ENCODE data around the gene ZSWIM1.
A peak's percentile ranks its signal among the peaks of the same experiment; 100 is the strongest.
"Not testable (repeated sequence)": the region's sequence is repeated elsewhere in the genome, so short reads cannot be mapped to it uniquely, and the experiment has no call there.

The ZSWIM1 gene

DNA sequence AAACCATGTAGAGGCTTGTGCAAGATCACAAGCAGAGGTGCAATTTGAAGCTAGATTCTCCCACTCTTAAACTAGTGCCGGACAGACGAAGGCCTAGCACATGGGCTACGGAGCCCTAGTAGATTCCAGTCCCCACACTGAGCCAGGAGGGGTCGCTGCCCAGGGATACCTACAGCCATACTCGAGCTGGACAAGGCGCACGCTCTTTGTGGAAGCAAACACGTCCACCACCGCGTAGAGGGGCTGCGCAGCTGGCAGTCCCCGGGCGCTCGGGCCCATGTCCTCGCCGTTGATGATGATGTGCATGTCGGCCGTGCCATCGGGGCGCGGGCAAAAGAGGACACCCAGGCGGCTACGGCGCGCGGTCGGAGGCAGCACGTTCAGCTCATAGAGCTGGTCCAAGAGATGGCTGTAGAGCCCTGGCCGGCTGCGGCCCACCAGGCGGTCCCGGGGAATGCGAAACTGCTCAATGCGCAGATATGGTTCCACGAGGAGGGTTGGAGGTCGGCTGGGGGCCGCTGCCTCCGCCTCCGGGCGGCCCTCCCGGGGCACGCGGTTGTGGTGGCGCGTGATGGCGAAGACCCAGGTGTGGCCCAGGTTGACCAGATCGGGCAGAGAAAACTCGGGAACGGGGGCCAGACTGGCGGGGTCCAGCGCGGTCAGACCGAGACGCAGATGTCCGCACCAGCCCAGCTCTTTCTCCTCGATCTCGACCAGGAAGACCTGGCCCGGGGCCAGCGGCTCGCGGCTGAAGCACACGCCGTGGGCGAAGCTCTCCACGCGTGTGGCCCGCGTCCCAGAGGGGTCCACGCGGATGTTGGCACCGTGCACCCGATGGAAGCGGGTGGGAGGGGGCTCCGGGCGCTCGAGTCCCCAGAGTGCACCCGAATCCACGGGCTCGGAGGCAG lies 9.3 kb downstream of the ZSWIM1 start:
- no peak for DNase-seq (ENCODE audit: low read depth)

- DNase-seq (ENCODE audit: low read depth): peak; percentile 76
Measured at GRCh38 chr20:45890985-45891983, 10.3 kb downstream of the ZSWIM1 start, which contains the start of the genes CTSA and NEURL2. TSS of gene CTSA (plus strand) at chr20:45891335. CDS start at chr20:45891569, 234 bp downstream. TSS of gene NEURL2 (minus strand) at chr20:45891208. CDS start at chr20:45890991, 217 bp downstream.

DNA sequence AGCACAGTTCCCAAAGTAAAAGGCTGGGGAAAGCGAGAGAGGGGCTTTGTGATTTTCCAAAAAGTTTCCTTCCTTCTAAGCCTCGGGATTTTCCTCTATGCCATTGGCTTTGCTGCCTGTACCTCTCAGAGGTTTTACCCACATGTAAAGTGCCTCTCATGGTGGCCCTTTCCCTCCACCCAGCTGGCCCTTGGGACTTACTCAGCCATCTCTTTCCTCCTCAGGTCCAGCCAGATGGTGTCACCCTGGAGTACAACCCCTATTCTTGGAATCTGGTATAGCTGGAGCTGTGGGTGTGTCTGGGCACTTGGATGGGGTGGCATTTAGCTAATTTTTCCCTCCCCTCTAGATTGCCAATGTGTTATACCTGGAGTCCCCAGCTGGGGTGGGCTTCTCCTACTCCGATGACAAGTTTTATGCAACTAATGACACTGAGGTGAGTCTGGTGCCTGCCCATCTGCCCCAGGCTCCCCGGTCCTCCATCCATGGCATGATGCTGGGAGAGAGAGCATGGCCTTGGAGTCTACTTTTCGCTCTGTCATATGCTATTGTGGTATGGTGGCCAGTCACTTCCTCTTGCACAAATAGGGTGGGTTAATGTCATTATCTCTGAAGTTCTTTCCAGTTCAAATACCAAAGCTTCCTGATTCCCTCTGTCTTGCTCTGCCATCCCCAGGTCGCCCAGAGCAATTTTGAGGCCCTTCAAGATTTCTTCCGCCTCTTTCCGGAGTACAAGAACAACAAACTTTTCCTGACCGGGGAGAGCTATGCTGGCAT lies 11.2 kb downstream of the ZSWIM1 start:
- no peak for DNase-seq (ENCODE audit: low read depth)

DNA sequence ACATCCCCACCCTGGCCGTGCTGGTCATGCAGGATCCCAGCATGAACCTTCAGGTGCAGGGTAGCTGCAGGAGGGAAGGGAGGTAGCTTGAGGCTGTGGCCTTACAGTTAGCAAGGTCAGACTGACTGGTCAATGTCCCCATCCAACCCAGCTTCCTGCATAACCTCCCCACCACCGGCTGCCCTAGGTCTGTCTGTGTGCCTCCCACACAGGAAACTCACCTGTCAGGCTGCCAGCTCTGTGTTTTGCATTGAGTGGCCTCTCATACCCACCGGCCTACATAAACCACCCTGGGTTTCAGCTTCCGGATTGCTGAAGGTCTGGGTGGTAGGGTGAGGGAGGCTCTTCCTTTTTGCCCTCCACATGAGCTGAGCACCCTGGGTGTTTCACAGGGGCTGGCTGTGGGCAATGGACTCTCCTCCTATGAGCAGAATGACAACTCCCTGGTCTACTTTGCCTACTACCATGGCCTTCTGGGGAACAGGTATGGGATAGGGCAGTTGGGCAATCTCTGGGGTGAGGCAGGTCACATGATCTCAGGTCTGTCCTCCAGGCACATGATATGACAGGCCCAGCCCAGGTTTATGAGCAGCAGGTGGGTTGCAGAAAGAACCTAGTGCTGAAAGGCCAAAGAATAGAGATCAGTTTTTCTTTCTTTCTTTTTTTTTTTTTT lies 11.9 kb downstream of the ZSWIM1 start:
- no peak for DNase-seq (ENCODE audit: low read depth)

DNA sequence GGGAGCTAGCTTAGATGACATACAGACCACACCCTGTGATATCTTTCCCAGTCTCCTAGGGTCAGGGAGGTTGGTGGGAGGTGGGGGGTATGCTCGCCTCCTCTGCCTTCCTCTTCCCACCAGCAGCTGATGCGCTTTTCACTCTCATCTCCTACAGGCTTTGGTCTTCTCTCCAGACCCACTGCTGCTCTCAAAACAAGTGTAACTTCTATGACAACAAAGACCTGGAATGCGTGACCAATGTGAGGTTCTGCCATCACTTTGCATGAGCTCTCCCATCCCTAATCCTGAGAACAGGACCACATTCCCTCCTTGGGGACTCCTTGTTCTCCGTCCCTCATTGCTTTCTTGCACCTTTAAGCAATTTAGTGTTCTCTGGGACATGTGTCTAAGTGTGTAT lies 12.8 kb downstream of the ZSWIM1 start:
- DNase-seq (ENCODE audit: low read depth): no peak

DNA sequence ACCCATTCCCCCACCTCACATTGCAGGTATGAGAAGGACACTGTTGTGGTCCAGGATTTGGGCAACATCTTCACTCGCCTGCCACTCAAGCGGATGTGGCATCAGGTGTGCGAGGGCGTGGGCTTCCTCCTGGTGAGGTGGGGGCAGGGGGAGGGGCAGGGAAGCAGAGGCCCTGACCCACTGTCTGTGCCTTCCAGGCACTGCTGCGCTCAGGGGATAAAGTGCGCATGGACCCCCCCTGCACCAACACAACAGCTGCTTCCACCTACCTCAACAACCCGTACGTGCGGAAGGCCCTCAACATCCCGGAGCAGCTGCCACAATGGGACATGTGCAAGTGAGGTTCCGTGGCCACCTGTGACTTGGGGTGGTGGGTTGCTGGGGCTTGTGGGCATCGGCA lies 13.8 kb downstream of the ZSWIM1 start:
- no peak for DNase-seq (ENCODE audit: low read depth)

DNA sequence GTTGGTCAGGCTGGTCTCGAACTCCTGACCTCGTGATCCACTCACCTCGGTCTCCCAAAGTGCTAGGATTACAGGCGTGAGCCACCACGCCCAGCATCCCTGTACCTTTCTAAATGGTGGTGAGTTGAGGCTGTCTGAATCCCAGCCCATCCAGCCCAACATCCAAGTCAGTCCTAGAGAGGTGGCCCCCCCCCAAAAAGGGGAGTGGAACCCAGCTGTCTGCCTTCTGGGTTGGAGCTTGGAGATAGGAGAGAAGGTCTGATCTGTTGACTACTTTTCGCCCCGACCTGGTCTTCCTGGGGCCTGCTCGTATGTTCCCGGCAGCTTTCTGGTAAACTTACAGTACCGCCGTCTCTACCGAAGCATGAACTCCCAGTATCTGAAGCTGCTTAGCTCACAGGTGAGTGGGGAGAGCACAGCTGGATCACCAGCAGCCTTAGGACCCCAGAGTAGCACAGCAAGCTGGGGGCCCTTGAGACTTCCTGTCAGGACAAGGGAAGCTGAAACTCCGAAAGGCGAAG lies 15.7 kb downstream of the ZSWIM1 start:
- DNase-seq (ENCODE audit: low read depth): no peak

DNA sequence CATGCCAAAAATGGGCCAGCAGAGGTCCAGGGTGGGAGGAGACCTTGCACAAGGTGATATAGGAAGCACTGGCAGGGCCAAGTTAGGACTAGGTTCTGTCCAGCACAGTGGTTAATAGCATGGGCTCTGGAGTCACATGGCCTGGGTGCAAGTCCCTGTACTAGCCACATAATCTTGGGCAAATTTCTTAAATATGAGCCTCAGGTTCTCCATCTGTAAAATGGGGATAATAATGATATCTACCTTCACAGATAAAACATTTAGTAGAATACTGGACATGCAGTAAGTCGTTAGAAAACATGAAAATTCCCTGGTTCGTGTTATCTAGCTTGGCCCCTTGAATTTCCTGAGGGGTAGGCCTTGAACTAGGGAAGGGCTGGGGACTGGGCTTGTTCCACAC lies 16.3 kb downstream of the ZSWIM1 start:
- DNase-seq (ENCODE audit: low read depth): no peak

DNA sequence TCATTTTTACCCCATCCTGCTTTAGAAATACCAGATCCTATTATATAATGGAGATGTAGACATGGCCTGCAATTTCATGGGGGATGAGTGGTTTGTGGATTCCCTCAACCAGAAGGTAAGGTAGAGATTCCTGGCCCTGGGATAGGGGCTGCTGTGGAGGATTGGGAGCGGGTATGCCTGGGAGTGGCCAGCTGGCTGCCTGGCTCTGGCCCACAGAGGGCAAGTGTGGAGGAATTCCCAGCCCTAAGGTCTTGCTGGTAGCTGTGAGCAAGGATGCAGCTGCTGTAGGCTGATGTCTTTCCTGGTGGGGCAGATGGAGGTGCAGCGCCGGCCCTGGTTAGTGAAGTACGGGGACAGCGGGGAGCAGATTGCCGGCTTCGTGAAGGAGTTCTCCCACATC lies 16.7 kb downstream of the ZSWIM1 start:
- DNase-seq (ENCODE audit: low read depth): no peak

DNA sequence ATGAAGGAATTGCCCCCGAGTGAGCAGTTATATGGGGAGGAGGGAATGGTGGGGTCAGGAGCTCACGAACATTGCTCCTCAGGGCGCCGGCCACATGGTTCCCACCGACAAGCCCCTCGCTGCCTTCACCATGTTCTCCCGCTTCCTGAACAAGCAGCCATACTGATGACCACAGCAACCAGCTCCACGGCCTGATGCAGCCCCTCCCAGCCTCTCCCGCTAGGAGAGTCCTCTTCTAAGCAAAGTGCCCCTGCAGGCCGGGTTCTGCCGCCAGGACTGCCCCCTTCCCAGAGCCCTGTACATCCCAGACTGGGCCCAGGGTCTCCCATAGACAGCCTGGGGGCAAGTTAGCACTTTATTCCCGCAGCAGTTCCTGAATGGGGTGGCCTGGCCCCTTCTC lies 17.3 kb downstream of the ZSWIM1 start:
- DNase-seq (ENCODE audit: low read depth): no peak

DNA sequence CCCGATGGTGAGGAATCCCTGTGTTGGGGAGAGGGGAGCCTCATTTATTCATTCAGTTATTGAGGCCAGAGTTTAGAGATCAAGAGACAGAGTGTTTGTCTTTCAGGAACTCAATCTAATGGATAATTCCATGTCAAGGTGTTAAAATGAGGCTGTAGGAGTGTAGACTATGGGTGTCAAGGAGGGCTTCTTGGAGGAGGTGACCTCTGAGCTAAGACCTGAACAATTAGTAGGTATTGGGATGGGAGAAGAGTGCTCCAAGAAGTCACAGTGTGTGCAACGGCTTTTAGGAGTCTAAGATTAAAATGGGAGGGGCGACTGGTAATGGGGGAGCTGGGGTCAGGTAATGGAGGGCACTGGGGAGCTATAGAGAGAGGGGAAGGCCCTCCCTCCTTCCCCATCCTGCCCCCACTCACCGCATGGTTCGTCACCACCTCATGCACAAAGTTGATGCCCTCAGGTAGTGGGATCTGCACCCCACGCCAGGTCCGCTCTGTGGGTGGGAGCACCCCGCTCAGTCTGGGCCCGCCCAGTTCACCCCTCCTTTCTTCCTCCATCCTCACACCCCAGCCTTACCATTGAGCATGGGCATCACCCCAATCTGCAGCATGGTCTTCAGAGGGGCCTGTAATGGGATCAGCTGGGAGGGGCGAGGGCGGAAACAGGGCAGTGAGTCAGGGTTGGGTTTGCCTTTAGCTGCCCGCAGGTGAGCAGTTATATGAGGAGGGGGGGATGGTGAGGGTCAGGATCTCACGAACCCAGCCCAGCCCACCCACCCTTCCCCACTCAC lies 18.2 kb downstream of the ZSWIM1 start:
- no peak for DNase-seq (ENCODE audit: low read depth)

DNA sequence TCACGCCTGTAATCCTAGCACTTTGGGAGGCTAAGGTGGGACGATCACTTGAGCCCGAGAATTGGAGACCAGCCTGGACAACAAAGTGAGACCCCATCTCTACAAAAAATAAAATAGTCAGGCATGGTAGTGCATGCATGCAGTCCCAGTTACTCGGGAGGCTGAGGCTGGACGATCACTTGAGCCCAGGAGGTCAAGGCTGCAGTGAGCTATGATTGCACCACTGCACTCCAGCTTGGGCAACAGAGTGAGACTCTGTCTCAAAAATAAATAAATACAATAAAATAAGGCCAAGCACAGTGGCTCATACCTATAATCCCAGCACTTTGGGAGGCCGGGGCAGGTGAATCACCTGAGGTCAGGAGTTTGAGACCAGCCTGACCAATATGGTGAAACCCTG lies 20.3 kb downstream of the ZSWIM1 start:
- not testable (repeated sequence) for DNase-seq (ENCODE audit: low read depth)

DNA sequence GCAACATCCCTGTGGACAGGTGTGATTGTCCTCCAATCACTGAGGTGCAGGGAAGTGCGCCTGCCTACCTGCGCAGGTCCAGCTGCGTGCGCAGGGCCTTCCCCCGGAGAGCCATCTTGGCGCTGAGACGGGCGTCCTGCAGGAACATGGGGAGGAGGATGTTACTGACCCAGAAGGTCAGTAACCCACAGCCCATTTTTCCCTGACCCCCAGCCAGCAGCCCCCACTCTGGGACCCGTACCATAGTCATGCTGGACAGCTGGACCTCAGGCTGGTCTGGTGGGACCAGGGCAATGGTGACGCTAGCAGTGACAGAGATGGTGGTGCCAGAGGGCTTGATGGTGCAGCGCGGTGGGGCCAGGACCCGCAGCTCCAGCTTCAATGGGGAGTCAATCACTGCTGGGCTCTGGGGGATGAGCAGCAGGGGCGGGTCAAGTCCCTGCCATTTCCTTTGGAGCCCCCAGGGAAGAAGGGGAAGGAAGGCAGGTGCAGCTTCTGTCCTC lies 21.2 kb downstream of the ZSWIM1 start:
- no peak for DNase-seq (ENCODE audit: low read depth)

DNA sequence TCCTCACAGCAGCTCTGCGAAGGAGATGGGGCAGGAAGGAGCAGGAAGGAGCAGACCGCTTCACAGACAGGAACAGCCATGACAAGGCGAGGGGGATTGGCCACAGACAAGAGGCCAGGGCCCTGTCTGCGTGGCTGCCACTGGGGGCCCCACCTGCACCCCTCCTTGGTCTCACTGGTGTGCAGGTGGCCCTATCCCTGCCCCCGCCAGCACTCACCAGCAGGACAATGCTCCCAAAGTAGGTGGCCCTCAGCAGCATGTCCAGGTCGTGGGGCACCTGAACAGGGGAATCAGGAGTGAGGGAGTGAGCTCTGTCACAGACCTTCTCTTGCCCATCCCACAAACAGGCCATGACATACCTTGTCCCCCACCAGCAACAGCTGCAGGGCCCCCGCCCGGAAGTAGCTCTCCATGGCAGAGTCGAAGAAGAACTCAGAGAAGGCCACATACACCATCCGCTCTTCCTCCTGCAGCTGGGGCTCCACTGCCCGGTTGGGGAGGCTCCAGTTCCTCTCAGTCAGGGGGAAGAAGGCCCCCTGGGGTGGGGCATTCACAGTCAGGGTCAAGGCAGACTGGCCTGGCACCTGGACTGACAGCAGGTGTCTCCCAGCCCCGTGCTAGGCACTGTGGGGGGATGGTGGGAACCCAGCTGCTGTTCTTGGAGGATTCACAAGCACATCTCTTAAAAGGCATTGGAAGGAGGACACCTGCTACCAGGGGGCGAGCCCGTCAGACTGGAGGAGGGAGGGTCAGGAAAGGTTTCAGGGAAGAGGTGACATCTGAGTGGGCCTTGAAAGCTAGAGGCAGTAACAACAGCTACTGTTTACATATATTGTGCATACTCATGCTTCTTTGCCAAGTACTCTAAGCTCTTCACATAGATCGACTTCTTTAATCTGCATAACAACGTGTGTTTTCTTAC lies 23.8 kb downstream of the ZSWIM1 start:
- no peak for DNase-seq (ENCODE audit: low read depth)

- DNase-seq (ENCODE audit: low read depth): no peak
Measured at GRCh38 chr20:45905505-45906079, 24.6 kb downstream of the ZSWIM1 start.

- no peak for DNase-seq (ENCODE audit: low read depth)
Measured at GRCh38 chr20:45907219-45907948, 26.4 kb downstream of the ZSWIM1 start.

DNA sequence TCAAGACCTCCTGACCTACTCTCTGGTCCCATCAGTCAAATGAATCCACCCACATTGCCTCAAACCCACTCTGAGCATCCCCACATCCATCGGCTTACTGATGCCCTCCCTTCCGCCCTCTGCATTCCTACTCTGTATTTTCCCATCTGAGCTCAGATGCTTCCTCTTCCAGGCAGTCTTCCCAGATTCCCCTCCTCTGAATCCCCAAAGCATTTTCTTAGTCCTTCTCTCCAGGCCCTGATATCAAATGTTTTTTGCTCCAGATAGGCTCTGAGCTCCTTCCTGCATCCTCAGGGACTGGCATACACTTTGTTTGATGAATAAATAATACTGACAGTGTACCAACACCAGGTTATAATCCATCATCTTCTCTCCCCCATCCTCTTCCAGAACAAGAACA lies 27.1 kb downstream of the ZSWIM1 start:
- no peak for DNase-seq (ENCODE audit: low read depth)

DNA sequence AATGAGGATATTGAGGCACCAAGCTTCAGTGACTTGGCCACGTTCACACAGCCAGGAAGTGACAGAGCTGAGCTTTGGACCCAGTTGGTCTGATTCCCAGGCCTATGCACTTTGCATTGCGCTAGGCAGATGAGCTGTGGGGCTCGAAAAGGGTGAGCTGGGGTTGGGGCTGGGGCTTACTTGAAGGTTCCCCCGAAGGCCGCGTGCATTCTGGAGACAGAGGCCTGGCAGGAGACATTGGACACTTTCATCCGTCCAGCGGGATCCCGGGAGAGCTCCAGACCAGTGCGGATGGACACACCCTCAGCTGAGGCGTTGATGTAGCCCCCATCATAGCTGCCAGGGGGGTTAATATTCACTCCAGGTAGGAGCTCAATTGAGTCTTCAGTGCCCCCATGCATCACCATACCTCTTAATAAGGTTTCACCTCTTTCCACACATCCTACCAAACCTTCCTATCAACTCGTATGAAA lies 28.3 kb downstream of the ZSWIM1 start:
- DNase-seq (ENCODE audit: low read depth): no peak
